ENCODE results near the gene NDUFAF2. TPM values are rescaled to one million over a fixed set of nuclear protein-coding genes. Genes with fewer than 3 reads are reported as not detected.

The NDUFAF2 gene
- total RNA-seq, 4 donors from 2014 or later, result 5.4 to 56.1 (median 7.3) TPM

GRCh38 chr5:60993425-60993824 is 48.4 kb downstream of the NDUFAF2 start:
- no peak for DNase-seq
- Histone ChIP-seq H3K27ac (no peak overlapping the region), H3K9me3 (peaks cover 0 to 14% (median 2%) of the 10 kb centered on the region in 4 donors), H3K4me3 (no peak overlapping the region), H3K36me3 (no peaks in the 10 kb centered on the region), H3K27me3 (no peaks in the 10 kb centered on the region), H3K4me1 (no peaks in the 10 kb centered on the region)
- no peak for TF ChIP-seq POLR2A (IDR thresholded peaks at IDR 0.05)
- TF ChIP-seq CTCF (IDR thresholded peaks at IDR 0.05), result no peak

GRCh38 chr5:60993875-60994571 is 49.0 kb downstream of the NDUFAF2 start:
- TF ChIP-seq POLR2A (IDR thresholded peaks at IDR 0.05) (no peak), CTCF (IDR thresholded peaks at IDR 0.05) (no peak)
- no peak for DNase-seq
- no peaks in the 10 kb centered on the region for H3K27me3 ChIP-seq
- H3K27ac ChIP-seq, result no peak overlapping the region
- peaks cover 0 to 14% (median 2%) of the 10 kb centered on the region in 4 donors for H3K9me3 ChIP-seq
- no peak overlapping the region for H3K4me3 ChIP-seq
- H3K36me3 ChIP-seq, result no peaks in the 10 kb centered on the region
- H3K4me1 ChIP-seq, result no peaks in the 10 kb centered on the region

GRCh38 chr5:60996368-60996767 is 51.4 kb downstream of the NDUFAF2 start:
- H3K27ac ChIP-seq, result no peak overlapping the region
- no peaks in the 10 kb centered on the region for H3K36me3 ChIP-seq
- no peaks in the 10 kb centered on the region for H3K27me3 ChIP-seq
- no peak overlapping the region for H3K4me3 ChIP-seq
- TF ChIP-seq POLR2A (IDR thresholded peaks at IDR 0.05) (no peak), CTCF (IDR thresholded peaks at IDR 0.05) (no peak)
- H3K4me1 ChIP-seq, result no peaks in the 10 kb centered on the region
- no peak for DNase-seq
- peaks cover 0 to 14% (median 2%) of the 10 kb centered on the region in 4 donors for H3K9me3 ChIP-seq

- no peak for DNase-seq
- TF ChIP-seq POLR2A (IDR thresholded peaks at IDR 0.05) (no peak), CTCF (IDR thresholded peaks at IDR 0.05) (no peak)
- Histone ChIP-seq H3K4me3 (no peak overlapping the region), H3K27me3 (no peaks in the 10 kb centered on the region), H3K4me1 (no peaks in the 10 kb centered on the region), H3K27ac (no peak overlapping the region), H3K9me3 (peaks cover 0 to 13% (median 2%) of the 10 kb centered on the region in 4 donors), H3K36me3 (no peaks in the 10 kb centered on the region)
These were observed 52.7 kb downstream of the NDUFAF2 start for GRCh38 chr5:60997721-60998120.

- Histone ChIP-seq H3K36me3 (no peaks in the 10 kb centered on the region), H3K27me3 (no peaks in the 10 kb centered on the region), H3K27ac (no peak overlapping the region), H3K9me3 (no peaks in the 10 kb centered on the region), H3K4me3 (no peak overlapping the region), H3K4me1 (no peaks in the 10 kb centered on the region)
- TF ChIP-seq CTCF (IDR thresholded peaks at IDR 0.05) (no peak), POLR2A (IDR thresholded peaks at IDR 0.05) (no peak)
- no peak for DNase-seq
These were observed 55.9 kb downstream of the NDUFAF2 start for GRCh38 chr5:61000887-61001286.

All from Peyer's patch (tissue), 4 donors.